Parathyroid adenoma (tissue), 2 donors: ENCODE data around the gene CELSR1.

Experiments used
- H2AFZ ChIP-seq: fragments of 300-600 bp; sonication (generic); one replicate; pipeline ENCODE4 v1.7.0; 2017; ENCODE audit warnings: antibody characterized with exemption, mild to moderate bottlenecking
- H3K27ac ChIP-seq: fragments of 300-600 bp; sonication (generic); one replicate; pipeline ENCODE4 v1.7.0; 2017
- H3K27me3 ChIP-seq: fragments of 300-600 bp; sonication (generic); one replicate; pipeline ENCODE4 v1.7.0; 2017; ENCODE audit warnings: low read length; ENCODE audit not compliant: control insufficient read depth, insufficient read depth
- H3K36me3 ChIP-seq: fragments of 300-600 bp; sonication (generic); one replicate; pipeline ENCODE4 v1.7.0; 2017; ENCODE audit warnings: low read length; ENCODE audit not compliant: control insufficient read depth, insufficient read depth
- H3K4me1 ChIP-seq: fragments of 300-600 bp; sonication (generic); one replicate; pipeline ENCODE4 v1.7.0; 2017; ENCODE audit warnings: control low read depth
- H3K4me2 ChIP-seq: fragments of 300-600 bp; sonication (generic); one replicate; pipeline ENCODE4 v1.7.0; 2017; ENCODE audit warnings: low read length
- H3K4me3 ChIP-seq: fragments of 300-600 bp; sonication (generic); one replicate; pipeline ENCODE4 v1.7.0; 2017; ENCODE audit warnings: low read depth, low read length
- H3K79me2 ChIP-seq: fragments of 300-600 bp; sonication (generic); one replicate; pipeline ENCODE4 v1.7.0; 2017; ENCODE audit warnings: control low read depth
- H3K9ac ChIP-seq: fragments of 300-600 bp; sonication (generic); one replicate; pipeline ENCODE4 v1.7.0; 2017; ENCODE audit warnings: mild to moderate bottlenecking
- H3K9me3 ChIP-seq: fragments of 300-600 bp; sonication (generic); one replicate; pipeline ENCODE4 v1.7.0; 2017; ENCODE audit warnings: low read length; ENCODE audit not compliant: control insufficient read depth
- TF ChIP-seq, protein P1 (sequence below): fragments of 300-600 bp; sonication (generic); IDR thresholded peaks from one replicate; pipeline ENCODE4 v1.7.0; 2017; ENCODE audit warnings: antibody characterized with exemption, mild to moderate bottlenecking
- donor health status: primary hyperparathyroidism.

Gene CELSR1

DNA sequence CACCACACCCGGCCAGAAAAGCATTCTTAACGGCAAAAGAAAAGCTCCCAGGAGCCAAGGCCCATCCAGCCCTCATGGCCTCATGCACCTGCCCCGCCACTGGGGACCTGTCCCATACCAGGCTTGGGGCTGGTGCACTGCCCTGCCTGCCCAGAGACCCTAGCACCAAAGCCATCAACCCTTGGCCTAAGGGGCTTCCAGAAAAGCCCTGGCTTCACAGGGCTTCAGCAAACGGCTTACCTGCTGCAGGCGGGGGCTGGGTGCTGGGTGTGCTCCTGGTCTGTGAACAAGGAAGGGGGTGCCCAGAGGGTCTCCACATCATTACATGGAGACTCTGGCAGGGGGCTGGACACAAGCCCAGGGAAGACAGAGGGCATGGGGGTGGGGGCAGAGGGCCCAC lies 89.5 kb downstream of the CELSR1 start:
- no peaks in the 10 kb centered on the region for H3K79me2 ChIP-seq
- H3K27ac ChIP-seq, result no peak overlapping the region
- H3K4me2 ChIP-seq, result no peak overlapping the region
- no peaks in the 10 kb centered on the region for H3K9me3 ChIP-seq
- H3K9ac ChIP-seq, result no peak overlapping the region
- H3K4me3 ChIP-seq, result no peak overlapping the region
- no peaks in the 10 kb centered on the region for H3K4me1 ChIP-seq
- no peaks in the 10 kb centered on the region for H3K36me3 ChIP-seq
- H3K27me3 ChIP-seq, result no peaks in the 10 kb centered on the region
- TF ChIP-seq, protein P1, sequence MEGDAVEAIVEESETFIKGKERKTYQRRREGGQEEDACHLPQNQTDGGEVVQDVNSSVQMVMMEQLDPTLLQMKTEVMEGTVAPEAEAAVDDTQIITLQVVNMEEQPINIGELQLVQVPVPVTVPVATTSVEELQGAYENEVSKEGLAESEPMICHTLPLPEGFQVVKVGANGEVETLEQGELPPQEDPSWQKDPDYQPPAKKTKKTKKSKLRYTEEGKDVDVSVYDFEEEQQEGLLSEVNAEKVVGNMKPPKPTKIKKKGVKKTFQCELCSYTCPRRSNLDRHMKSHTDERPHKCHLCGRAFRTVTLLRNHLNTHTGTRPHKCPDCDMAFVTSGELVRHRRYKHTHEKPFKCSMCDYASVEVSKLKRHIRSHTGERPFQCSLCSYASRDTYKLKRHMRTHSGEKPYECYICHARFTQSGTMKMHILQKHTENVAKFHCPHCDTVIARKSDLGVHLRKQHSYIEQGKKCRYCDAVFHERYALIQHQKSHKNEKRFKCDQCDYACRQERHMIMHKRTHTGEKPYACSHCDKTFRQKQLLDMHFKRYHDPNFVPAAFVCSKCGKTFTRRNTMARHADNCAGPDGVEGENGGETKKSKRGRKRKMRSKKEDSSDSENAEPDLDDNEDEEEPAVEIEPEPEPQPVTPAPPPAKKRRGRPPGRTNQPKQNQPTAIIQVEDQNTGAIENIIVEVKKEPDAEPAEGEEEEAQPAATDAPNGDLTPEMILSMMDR, result no peak
- H2AFZ ChIP-seq, result no peak overlapping the region

DNA sequence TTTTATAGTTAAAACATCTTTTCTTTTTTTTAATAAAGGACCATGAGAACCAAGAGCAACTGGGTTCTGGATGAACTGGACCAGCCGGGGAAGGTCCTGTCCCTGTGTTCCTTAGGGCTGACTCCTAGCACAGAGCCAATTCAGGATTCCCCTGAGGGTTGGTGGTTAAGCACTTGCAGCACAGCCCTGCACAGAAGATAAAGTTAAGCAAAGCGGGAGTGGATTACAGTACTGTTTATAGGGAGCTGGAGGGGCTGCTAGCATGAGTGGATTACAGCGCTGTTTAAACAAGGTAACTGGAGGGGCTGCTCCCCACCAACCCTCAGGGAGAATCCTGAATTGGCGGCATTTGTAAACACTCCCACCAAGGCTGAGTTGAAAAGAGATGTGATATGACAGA lies 90.6 kb downstream of the CELSR1 start:
- Histone ChIP-seq H3K27ac (no peak overlapping the region), H3K79me2 (no peaks in the 10 kb centered on the region), H3K4me3 (no peak overlapping the region), H3K9ac (no peak overlapping the region), H3K9me3 (no peaks in the 10 kb centered on the region), H2AFZ (no peak overlapping the region), H3K36me3 (no peaks in the 10 kb centered on the region), H3K4me2 (no peak overlapping the region), H3K4me1 (no peaks in the 10 kb centered on the region), H3K27me3 (no peaks in the 10 kb centered on the region)
- TF ChIP-seq, protein P1, result no peak

DNA sequence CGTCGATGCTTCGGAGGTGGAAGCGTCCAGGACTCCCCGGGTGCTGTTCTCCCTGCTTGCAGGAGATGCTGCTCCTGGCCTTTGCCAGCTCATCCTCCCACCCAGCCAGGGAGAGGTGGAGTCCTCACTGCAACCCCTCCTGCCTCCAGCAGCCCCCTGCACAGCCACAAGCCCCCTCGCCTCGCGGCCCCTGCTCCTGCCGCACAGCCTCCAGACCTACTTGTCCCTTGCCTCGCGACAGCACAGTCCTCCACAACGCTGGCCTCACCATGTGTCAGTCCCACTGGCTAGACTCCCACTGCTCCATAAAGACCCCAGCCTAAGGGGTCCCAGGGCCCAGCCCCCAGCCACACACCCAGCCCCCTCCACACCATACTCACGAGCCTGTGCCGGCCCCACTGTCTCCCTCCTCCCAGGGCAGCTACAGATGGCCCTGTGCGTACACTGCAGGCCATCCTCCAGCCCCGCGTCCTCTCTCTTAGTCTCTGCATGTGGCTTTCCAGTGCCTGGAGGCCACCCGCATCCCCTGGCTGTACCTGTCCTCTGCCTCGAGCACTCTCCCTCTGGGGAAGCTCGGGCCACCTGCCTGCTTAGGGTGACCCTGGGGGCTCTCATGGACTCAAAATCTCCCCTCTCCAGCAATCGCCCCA lies 91.5 kb downstream of the CELSR1 start:
- Histone ChIP-seq H3K9ac (no peak overlapping the region), H3K9me3 (no peaks in the 10 kb centered on the region), H3K27ac (no peak overlapping the region)

DNA sequence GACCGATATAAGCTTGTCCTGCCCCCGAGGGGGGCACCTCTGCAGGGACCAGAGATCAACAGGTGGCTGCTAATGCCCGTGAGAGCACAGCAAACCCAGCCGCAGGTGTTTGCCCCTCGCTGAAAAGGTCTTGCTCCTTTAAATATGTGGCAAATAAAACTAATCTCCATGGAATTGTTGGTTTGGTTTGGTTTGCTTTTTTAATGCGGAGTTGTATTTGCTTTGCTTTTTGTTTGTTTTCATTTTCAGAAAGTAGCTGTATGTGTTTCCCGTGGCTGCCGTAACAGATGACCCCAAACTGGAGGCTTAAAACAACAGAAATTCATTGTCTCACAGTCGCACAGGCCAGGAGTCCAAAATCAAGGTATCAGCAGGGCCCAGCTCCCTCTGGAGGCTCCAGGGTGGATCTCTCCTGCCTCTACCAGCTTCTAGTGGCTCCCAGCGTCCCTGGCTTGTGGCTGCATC lies 93.0 kb downstream of the CELSR1 start:
- Histone ChIP-seq H3K27me3 (no peaks in the 10 kb centered on the region), H3K79me2 (no peaks in the 10 kb centered on the region), H2AFZ (no peak overlapping the region), H3K9me3 (no peaks in the 10 kb centered on the region), H3K36me3 (no peaks in the 10 kb centered on the region), H3K4me2 (no peak overlapping the region), H3K27ac (no peak overlapping the region), H3K4me1 (no peaks in the 10 kb centered on the region), H3K9ac (no peak overlapping the region), H3K4me3 (no peak overlapping the region)
- TF ChIP-seq, protein P1, result no peak

More for the DNA sequence above, 91.5 kb downstream of the CELSR1 start:
- H3K79me2 ChIP-seq, result no peaks in the 10 kb centered on the region
- no peaks in the 10 kb centered on the region for H3K36me3 ChIP-seq
- H3K27me3 ChIP-seq, result no peaks in the 10 kb centered on the region
- H3K4me1 ChIP-seq, result no peaks in the 10 kb centered on the region
- H3K4me3 ChIP-seq, result no peak overlapping the region
- no peak overlapping the region for H2AFZ ChIP-seq
- TF ChIP-seq, protein P1, result no peak
- no peak overlapping the region for H3K4me2 ChIP-seq

DNA sequence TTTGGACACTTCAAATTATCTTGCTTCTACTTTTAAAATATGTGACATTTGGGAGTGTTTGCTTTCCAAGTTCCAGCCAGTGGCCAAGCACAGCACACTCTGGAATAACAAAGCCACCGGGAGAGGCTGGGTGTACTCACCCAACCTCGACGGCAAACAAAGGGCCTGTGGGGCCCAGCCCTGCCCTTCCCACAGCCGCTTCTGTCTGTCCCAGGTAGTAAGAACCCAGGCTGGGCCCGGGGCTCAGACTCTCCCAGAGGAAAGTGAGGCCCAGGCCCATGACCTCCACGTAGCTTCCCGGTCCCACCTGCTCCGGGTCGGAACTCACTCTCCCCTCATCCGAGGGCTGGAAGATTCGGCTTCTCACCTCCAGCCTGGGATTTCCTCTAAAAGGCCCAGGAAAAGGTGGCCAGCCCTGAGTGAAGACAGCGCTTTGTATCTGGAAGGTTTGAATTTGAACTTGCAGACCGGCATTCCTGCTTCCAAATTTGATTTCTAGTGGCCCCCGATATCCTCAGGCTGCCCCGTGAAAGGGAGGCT lies 93.5 kb downstream of the CELSR1 start:
- H3K4me2 ChIP-seq, result no peak overlapping the region
- H3K9ac ChIP-seq, result no peak overlapping the region
- H3K79me2 ChIP-seq, result no peaks in the 10 kb centered on the region
- H3K4me3 ChIP-seq, result no peak overlapping the region
- no peaks in the 10 kb centered on the region for H3K27me3 ChIP-seq
- no peaks in the 10 kb centered on the region for H3K36me3 ChIP-seq
- no peaks in the 10 kb centered on the region for H3K9me3 ChIP-seq
- no peaks in the 10 kb centered on the region for H3K4me1 ChIP-seq
- no peak overlapping the region for H3K27ac ChIP-seq
- TF ChIP-seq, protein P1, result no peak
- H2AFZ ChIP-seq, result no peak overlapping the region
